HCT116 (cell line): ENCODE measurements around the gene PRPF4. TPM values are rescaled to one million over a fixed set of nuclear protein-coding genes. Genes with fewer than 3 reads are reported as not detected.

ENCODE experiments used
- ATAC-seq: fragments of 200-7000 bp; cut with Tn5 transposase; 2 replicates; pipeline ENCODE4 v1.9.1; 2020; ENCODE audit warnings: mild to moderate bottlenecking, moderate library complexity
- BruUV-seq: library from RNA; stranded (reverse); fragments of 400-500 nt; replicated peaks from 2 replicates; lab custom pipeline; 2021; lab: Mats Ljungman, UMichigan
- CTCF ChIA-PET: fragments of 300-600 bp; sonication (Branson Sonifier 250); formaldehyde crosslinking; loops from one replicate; lab custom pipeline; 2021; ENCODE audit warnings: antibody characterized with exemption; lab: Charles Lee
- POLR2A ChIA-PET: fragments of 300-600, 350-600 bp; sonication (Branson Sonifier 250); formaldehyde crosslinking; loops from one replicate; lab custom pipeline; 2021; ENCODE audit warnings: antibody characterized with exemption; lab: Charles Lee
- RAD21 ChIA-PET, 2 experiments: fragments of 300-600 bp; sonication (Branson Sonifier 250); formaldehyde crosslinking; loops; one replicate each; lab custom pipeline; 2023; ENCODE audit warnings: low total read pairs in 2 of 2; ENCODE audit not compliant: uncharacterized antibody in 2 of 2, unreplicated experiment in 2 of 2, low non-redundant PET in 1 of 2; lab: Charles Lee
- DNase-seq: peaks from one replicate; pipeline ENCODE4 v3.0.0-alpha.2; 2010; ENCODE audit warnings: low read depth, low spot score
- H2AFZ ChIP-seq: fragments of 200-600 bp; shearing (Covaris generic), sonication (generic); 2 replicates; pipeline ENCODE4 v1.6.1; 2017; ENCODE audit warnings: low read depth, mixed run types, mixed read lengths, antibody characterized with exemption, low read length; ENCODE audit not compliant: poor library complexity, severe bottlenecking
- H3K27ac ChIP-seq: 2 replicates; pipeline ENCODE4 v1.5.1; 2012; ENCODE audit warnings: low read depth, low read length
- H3K27me3 ChIP-seq: fragments of 200-600 bp; sonication (generic); 2 replicates; pipeline ENCODE4 v1.6.1; 2016; ENCODE audit warnings: mixed run types, low read length, mixed read lengths; ENCODE audit not compliant: insufficient read depth
- H3K36me3 ChIP-seq, 2 experiments: fragments of 200-500 bp in 1 of 2; fragments of 200-600 bp in 1 of 2; sonication (Bioruptor generic) in 1 of 2; sonication (generic) in 1 of 2; 2 replicates each; pipeline versions ENCODE4 v1.5.1 to v1.6.1; 2014 to 2016; ENCODE audit warnings: low read length in 2 of 2, inconsistent platforms in 1 of 2, mixed read lengths in 1 of 2, mixed run types in 1 of 2; ENCODE audit not compliant: insufficient read depth in 2 of 2, control insufficient read depth in 1 of 2
- H3K4me1 ChIP-seq, 2 experiments: fragments of 200-600 bp in 1 of 2; sonication (generic) in 1 of 2; 2 replicates each; pipeline versions ENCODE4 v1.5.1 to v1.6.1; 2012 to 2017; ENCODE audit warnings: low read length in 2 of 2, inconsistent platforms in 1 of 2, mild to moderate bottlenecking in 1 of 2, mixed read lengths in 1 of 2, mixed run types in 1 of 2, moderate library complexity in 1 of 2; ENCODE audit not compliant: insufficient read depth in 2 of 2, control insufficient read depth in 1 of 2
- H3K4me2 ChIP-seq: fragments of 200-600 bp; sonication (generic); 2 replicates; pipeline ENCODE4 v1.6.1; 2017; ENCODE audit warnings: mixed run types, low read length, mixed read lengths
- H3K4me3 ChIP-seq, 2 experiments: fragments of 200-600 bp in 1 of 2; sonication (generic) in 1 of 2; replicated peaks in 1 of 2; 2 replicates each; pipeline ENCODE4 v1.5.1; 2011 to 2016; ENCODE audit warnings: low read length in 2 of 2, control low read depth in 1 of 2, low read depth in 1 of 2, mild to moderate bottlenecking in 1 of 2, mixed read lengths in 1 of 2, mixed run types in 1 of 2
- H3K79me2 ChIP-seq: fragments of 200-600 bp; sonication (generic); 2 replicates; pipeline ENCODE4 v1.6.1; 2017; ENCODE audit warnings: mild to moderate bottlenecking, mixed run types, low read length, moderate library complexity, mixed read lengths; ENCODE audit not compliant: insufficient read depth
- H3K9ac ChIP-seq: fragments of 200-600 bp; sonication (generic); 2 replicates; pipeline ENCODE4 v1.6.1; 2016; ENCODE audit warnings: low read length, mixed read lengths
- H3K9me2 ChIP-seq: fragments of 200-600 bp; sonication (generic), shearing (Covaris generic); 2 replicates; pipeline ENCODE4 v1.6.1; 2017; ENCODE audit warnings: mixed run types, mild to moderate bottlenecking, moderate library complexity; ENCODE audit not compliant: insufficient read depth
- H3K9me3 ChIP-seq, 2 experiments: fragments of 200-500 bp in 1 of 2; fragments of 200-600 bp in 1 of 2; sonication (Bioruptor generic) in 1 of 2; sonication (generic) in 1 of 2; 2 replicates each; pipeline ENCODE4 v1.6.1; 2014 to 2017; ENCODE audit warnings: low read length in 2 of 2, mixed read lengths in 2 of 2, inconsistent platforms in 1 of 2, low read depth in 1 of 2, mild to moderate bottlenecking in 1 of 2, mixed run types in 1 of 2, moderate library complexity in 1 of 2; ENCODE audit not compliant: control insufficient read depth in 1 of 2, insufficient read depth in 1 of 2
- H4K20me1 ChIP-seq: fragments of 200-600 bp; sonication (generic), shearing (Covaris generic); 2 replicates; pipeline ENCODE4 v1.6.1; 2017; ENCODE audit warnings: mixed run types, mild to moderate bottlenecking, moderate library complexity; ENCODE audit not compliant: insufficient read depth
- CBX3 ChIP-seq: IDR thresholded peaks from 2 replicates; pipeline ENCODE4 v1.6.1; 2012; ENCODE audit warnings: low read depth
- CEBPB ChIP-seq: IDR thresholded peaks from 2 replicates; pipeline ENCODE4 v1.6.1; 2012; ENCODE audit warnings: low read depth
- EGR1 ChIP-seq: IDR thresholded peaks from 2 replicates; pipeline ENCODE4 v1.6.1; 2012; ENCODE audit warnings: low read depth
- EZH2 ChIP-seq: fragments of 200-600 bp; sonication (generic); IDR thresholded peaks from 2 replicates; pipeline ENCODE4 v1.6.1; 2017; ENCODE audit warnings: antibody characterized with exemption, mixed run types
- POLR2AphosphoS5 ChIP-seq: IDR thresholded peaks from 2 replicates; pipeline ENCODE4 v1.6.1; 2011; ENCODE audit warnings: mild to moderate bottlenecking, low read depth, low read length, moderate library complexity
- REST ChIP-seq: IDR thresholded peaks from 2 replicates; pipeline ENCODE4 v1.6.1; 2012; ENCODE audit warnings: low read depth
- SRF ChIP-seq: IDR thresholded peaks from 2 replicates; pipeline ENCODE4 v1.6.1; 2012; ENCODE audit warnings: low read depth
- YY1 ChIP-seq: IDR thresholded peaks from 2 replicates; pipeline ENCODE4 v1.6.1; 2011; ENCODE audit warnings: low read length, low read depth, moderate library complexity, mild to moderate bottlenecking; ENCODE audit not compliant: insufficient replicate concordance; ENCODE audit errors: extremely low read depth
- intact Hi-C: fragments of 100-400 bp; cut with micrococcal nuclease; formaldehyde crosslinking; loops from 2 replicates; pipeline ENCODE4 v1.10.0; 2022
- total RNA-seq: library from RNA; stranded (reverse); gene quantifications from one replicate; pipeline ENCODE4 v1.2.1, GENCODE V29; 2021; ENCODE audit not compliant: unreplicated experiment
- TF ChIP-seq, protein P1 (sequence below): IDR thresholded peaks from 2 replicates; pipeline ENCODE4 v1.6.1; 2012
- TF ChIP-seq, protein P2 (sequence below): IDR thresholded peaks from 2 replicates; pipeline ENCODE4 v1.6.1; 2011; ENCODE audit warnings: mild to moderate bottlenecking, low read length, moderate library complexity; ENCODE audit not compliant: insufficient replicate concordance; ENCODE audit errors: extremely low read depth
- TF ChIP-seq, protein P3 (sequence below), 3 experiments: fragments of 200-600 bp in 1 of 3; sonication (generic) in 1 of 3; IDR thresholded peaks in 2 of 3; conservative IDR thresholded peaks in 1 of 3; 2 replicates each; pipeline ENCODE4 v1.5.1; 2012 to 2017; ENCODE audit warnings: low read depth in 2 of 3, low read length in 2 of 3, antibody characterized with exemption in 1 of 3, borderline replicate concordance in 1 of 3, control low read depth in 1 of 3, mild to moderate bottlenecking in 1 of 3, mixed read lengths in 1 of 3, mixed run types in 1 of 3, moderate library complexity in 1 of 3; ENCODE audit not compliant: insufficient read depth in 1 of 3

Gene PRPF4
- total RNA-seq, 1 experiment from 2014 or later, result 53.9 TPM

DNA sequence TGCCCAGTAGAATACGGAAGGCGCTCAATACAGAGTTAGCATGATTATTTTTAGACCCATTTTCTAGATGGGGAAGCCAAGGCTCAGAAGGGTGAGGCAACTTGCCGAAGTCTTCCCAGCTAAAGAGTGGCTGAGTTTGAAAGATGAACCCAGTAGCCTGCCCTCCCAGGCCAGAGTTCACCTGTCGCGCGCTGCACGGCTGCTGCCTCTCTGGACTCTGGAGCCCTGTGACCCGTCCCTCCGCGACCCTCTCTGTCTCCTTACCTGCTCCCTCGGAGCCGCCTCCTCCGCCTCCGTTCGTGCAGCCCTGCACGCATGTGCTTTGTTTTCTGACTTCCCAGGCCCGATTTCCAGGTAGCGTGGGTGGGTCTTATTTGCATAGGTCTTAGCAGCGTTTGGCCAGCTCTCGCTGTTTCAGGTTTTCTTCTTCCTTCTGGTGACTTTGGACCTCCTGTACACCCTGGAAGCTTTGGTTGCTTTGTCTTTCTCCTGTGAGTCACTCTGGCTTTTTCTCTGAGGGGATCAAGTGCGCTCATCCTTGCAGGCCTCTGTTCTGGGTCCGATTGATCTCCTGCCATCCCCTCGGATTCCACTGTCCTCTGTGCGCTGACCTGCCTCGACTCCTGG, 27.4 kb downstream of the PRPF4 start, which contains the start of gene RNF183:
Gene RNF183 (minus strand): TSS at position 585 of the 627 bp plus-strand sequence. CDS start 5,192 bp downstream, outside the sequence.
- Histone ChIP-seq H2AFZ (no peak within 1 kb of the TSS), H3K36me3 (no peaks in the 10 kb centered on the region), H3K4me2 (no peak within 1 kb of the TSS), H3K9ac (no peak within 1 kb of the TSS), H4K20me1 (no peaks in the 10 kb centered on the region), H3K9me2 (no peaks in the 10 kb centered on the region), H3K79me2 (no peaks in the 10 kb centered on the region), H3K27me3 (0 out of 2 replicates have a peak, but pooled peaks cover 6% of the 10 kb centered on the region), H3K4me1 (no peaks in the 10 kb centered on the region), H3K27ac (no peak within 1 kb of the TSS), H3K4me3 (no peak within 1 kb of the TSS), H3K9me3 (no peaks in the 10 kb centered on the region)
- ATAC-seq (no peak), DNase-seq (no peak)
- CTCF ChIA-PET, result no interaction called here
- RAD21 ChIA-PET, result no interaction called here
- intact Hi-C loops, result loop anchor here (10.0 kb wide), 1 partner anchor 352 kb away; no protein-coding TSS in a partner anchor
- POLR2A ChIA-PET, result no interaction called here
- no TSS peak for BruUV-seq
- TF ChIP-seq REST (no peak), YY1 (no peak), CBX3 (no peak), SRF (no peak), EGR1 (no peak), CEBPB (no peak), EZH2 (no peak), POLR2AphosphoS5 (no peak)
- TF ChIP-seq, protein P1, sequence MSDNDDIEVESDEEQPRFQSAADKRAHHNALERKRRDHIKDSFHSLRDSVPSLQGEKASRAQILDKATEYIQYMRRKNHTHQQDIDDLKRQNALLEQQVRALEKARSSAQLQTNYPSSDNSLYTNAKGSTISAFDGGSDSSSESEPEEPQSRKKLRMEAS, result no peak
- TF ChIP-seq, protein P2, sequence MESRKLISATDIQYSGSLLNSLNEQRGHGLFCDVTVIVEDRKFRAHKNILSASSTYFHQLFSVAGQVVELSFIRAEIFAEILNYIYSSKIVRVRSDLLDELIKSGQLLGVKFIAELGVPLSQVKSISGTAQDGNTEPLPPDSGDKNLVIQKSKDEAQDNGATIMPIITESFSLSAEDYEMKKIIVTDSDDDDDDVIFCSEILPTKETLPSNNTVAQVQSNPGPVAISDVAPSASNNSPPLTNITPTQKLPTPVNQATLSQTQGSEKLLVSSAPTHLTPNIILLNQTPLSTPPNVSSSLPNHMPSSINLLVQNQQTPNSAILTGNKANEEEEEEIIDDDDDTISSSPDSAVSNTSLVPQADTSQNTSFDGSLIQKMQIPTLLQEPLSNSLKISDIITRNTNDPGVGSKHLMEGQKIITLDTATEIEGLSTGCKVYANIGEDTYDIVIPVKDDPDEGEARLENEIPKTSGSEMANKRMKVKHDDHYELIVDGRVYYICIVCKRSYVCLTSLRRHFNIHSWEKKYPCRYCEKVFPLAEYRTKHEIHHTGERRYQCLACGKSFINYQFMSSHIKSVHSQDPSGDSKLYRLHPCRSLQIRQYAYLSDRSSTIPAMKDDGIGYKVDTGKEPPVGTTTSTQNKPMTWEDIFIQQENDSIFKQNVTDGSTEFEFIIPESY, result no peak
- TF ChIP-seq, protein P3, sequence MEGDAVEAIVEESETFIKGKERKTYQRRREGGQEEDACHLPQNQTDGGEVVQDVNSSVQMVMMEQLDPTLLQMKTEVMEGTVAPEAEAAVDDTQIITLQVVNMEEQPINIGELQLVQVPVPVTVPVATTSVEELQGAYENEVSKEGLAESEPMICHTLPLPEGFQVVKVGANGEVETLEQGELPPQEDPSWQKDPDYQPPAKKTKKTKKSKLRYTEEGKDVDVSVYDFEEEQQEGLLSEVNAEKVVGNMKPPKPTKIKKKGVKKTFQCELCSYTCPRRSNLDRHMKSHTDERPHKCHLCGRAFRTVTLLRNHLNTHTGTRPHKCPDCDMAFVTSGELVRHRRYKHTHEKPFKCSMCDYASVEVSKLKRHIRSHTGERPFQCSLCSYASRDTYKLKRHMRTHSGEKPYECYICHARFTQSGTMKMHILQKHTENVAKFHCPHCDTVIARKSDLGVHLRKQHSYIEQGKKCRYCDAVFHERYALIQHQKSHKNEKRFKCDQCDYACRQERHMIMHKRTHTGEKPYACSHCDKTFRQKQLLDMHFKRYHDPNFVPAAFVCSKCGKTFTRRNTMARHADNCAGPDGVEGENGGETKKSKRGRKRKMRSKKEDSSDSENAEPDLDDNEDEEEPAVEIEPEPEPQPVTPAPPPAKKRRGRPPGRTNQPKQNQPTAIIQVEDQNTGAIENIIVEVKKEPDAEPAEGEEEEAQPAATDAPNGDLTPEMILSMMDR (IDR thresholded peaks at IDR 0.05 in 2 of 3, conservative IDR thresholded peaks at IDR 0.05 in 1 of 3; ENCODE audit: borderline replicate concordance in 1 of 3, insufficient read depth in 1 of 3, low read depth in 2 of 3, low read length in 2 of 3), result no peak
